ENCODE measurements around the gene LRP4.

LRP4 gene

GRCh38 chr11:46917762-46918082, 628 bp downstream of the LRP4 start:
- peak; percentile 73 for DNase-seq

- DNase-seq = no peak
Measured at GRCh38 chr11:46917109-46917761, 1.1 kb downstream of the LRP4 start.

GRCh38 chr11:46916286-46917108, 1.9 kb downstream of the LRP4 start:
- peak; percentile 81 for DNase-seq

GRCh38 chr11:46914910-46915309, 3.4 kb downstream of the LRP4 start:
- no peak for DNase-seq

- DNase-seq = peak; percentile 48
Measured at GRCh38 chr11:46914363-46914762, 4.0 kb downstream of the LRP4 start.

- no peak for DNase-seq
Measured at GRCh38 chr11:46913484-46913883, 4.9 kb downstream of the LRP4 start.

GRCh38 chr11:46912526-46913150, 5.7 kb downstream of the LRP4 start:
- peak; percentile 87 for DNase-seq

GRCh38 chr11:46907606-46908005, 10.7 kb downstream of the LRP4 start:
- DNase-seq = no peak

- peak; percentile 50 for DNase-seq
Measured at GRCh38 chr11:46906609-46907041, 11.7 kb downstream of the LRP4 start.

- DNase-seq = no peak
Measured at GRCh38 chr11:46905806-46906205, 12.5 kb downstream of the LRP4 start.

GRCh38 chr11:46903846-46904245, 14.5 kb downstream of the LRP4 start:
- peak; percentile 76 for DNase-seq

- DNase-seq = peak; percentile 15
Measured at GRCh38 chr11:46902694-46903093, 15.7 kb downstream of the LRP4 start.

- DNase-seq = no peak
Measured at GRCh38 chr11:46901156-46901555, 17.2 kb downstream of the LRP4 start.

- no peak for DNase-seq
Measured at GRCh38 chr11:46900091-46900746, 18.1 kb downstream of the LRP4 start.

GRCh38 chr11:46899501-46900025, 18.8 kb downstream of the LRP4 start:
- DNase-seq = no peak

GRCh38 chr11:46898396-46899095, 19.8 kb downstream of the LRP4 start:
- no peak for DNase-seq

GRCh38 chr11:46896719-46897406, 21.5 kb downstream of the LRP4 start:
- DNase-seq = no peak

GRCh38 chr11:46895821-46896220, 22.5 kb downstream of the LRP4 start:
- no peak for DNase-seq

- no peak for DNase-seq
Measured at GRCh38 chr11:46894961-46895360, 23.4 kb downstream of the LRP4 start.

- no peak for DNase-seq
Measured at GRCh38 chr11:46894506-46894905, 23.8 kb downstream of the LRP4 start.

- DNase-seq = no peak
Measured at GRCh38 chr11:46892838-46893237, 25.5 kb downstream of the LRP4 start.

GRCh38 chr11:46892109-46892508, 26.2 kb downstream of the LRP4 start:
- no peak for DNase-seq
